Left forelimb (tissue), 1 donor: Measurements from ENCODE around the gene USP54.
"Not testable (repeated sequence)": the region's sequence is repeated elsewhere in the genome, so short reads cannot be mapped to it uniquely, and the experiment has no call there.

Source experiments
- DNase-seq: peaks from one replicate; pipeline ENCODE4 v3.0.0-alpha.2; 2018; ENCODE audit warnings: low spot score

The USP54 gene

GRCh38 chr10:73590881-73591799 lies at the start of gene USP54:
USP54 (minus strand) TSS chr10:73591342; CDS start chr10:73575658, 15,684 bp downstream.
- DNase-seq: no peak

GRCh38 chr10:73639286-73639685 lies 48.1 kb upstream of the USP54 start:
- no peak for DNase-seq

GRCh38 chr10:73635781-73636180 lies 44.6 kb upstream of the USP54 start:
- no peak for DNase-seq

GRCh38 chr10:73634421-73634820 lies 43.3 kb upstream of the USP54 start:
- no peak for DNase-seq

GRCh38 chr10:73629165-73629564 lies 38.0 kb upstream of the USP54 start:
- DNase-seq: no peak

- no peak for DNase-seq
These were observed 37.3 kb upstream of the USP54 start for GRCh38 chr10:73628405-73628804.

- DNase-seq: no peak
These were observed 36.2 kb upstream of the USP54 start for GRCh38 chr10:73627300-73627699.

- peak; percentile 92 for DNase-seq
These were observed 35.0 kb upstream of the USP54 start for GRCh38 chr10:73625884-73626752.

GRCh38 chr10:73625004-73625883 lies 34.1 kb upstream of the USP54 start:
- no peak for DNase-seq

- DNase-seq: no peak
These were observed 31.9 kb upstream of the USP54 start for GRCh38 chr10:73623056-73623455.

- DNase-seq: not testable (repeated sequence)
These were observed 29.8 kb upstream of the USP54 start for GRCh38 chr10:73620974-73621373.

GRCh38 chr10:73617143-73617542 lies 26.0 kb upstream of the USP54 start:
- not testable (repeated sequence) for DNase-seq

GRCh38 chr10:73614720-73615119 lies 23.6 kb upstream of the USP54 start:
- no peak for DNase-seq

GRCh38 chr10:73609116-73609515 lies 18.0 kb upstream of the USP54 start:
- DNase-seq: no peak

- DNase-seq: no peak
These were observed 10.4 kb upstream of the USP54 start for GRCh38 chr10:73601486-73601921.

- DNase-seq: no peak
These were observed 6.2 kb upstream of the USP54 start for GRCh38 chr10:73597346-73597745.

- DNase-seq: no peak
These were observed 2.7 kb upstream of the USP54 start for GRCh38 chr10:73593812-73594211.

- no peak for DNase-seq
These were observed 2.0 kb upstream of the USP54 start for GRCh38 chr10:73593110-73593509.

- no peak for DNase-seq
These were observed 975 bp upstream of the USP54 start for GRCh38 chr10:73591935-73592699.

GRCh38 chr10:73589563-73590126 lies 1.5 kb downstream of the USP54 start:
- no peak for DNase-seq

GRCh38 chr10:73588656-73589055 lies 2.5 kb downstream of the USP54 start:
- no peak for DNase-seq
